PC-3 (cell line): Measurements from ENCODE around the gene NDUFAF8.

ENCODE experiments used
- CTCF ChIP-seq: fragments of 300-600 bp; sonication (generic); conservative IDR thresholded peaks from 2 replicates; pipeline ENCODE4 v1.5.1; 2017; ENCODE audit warnings: antibody characterized with exemption, low read depth, mild to moderate bottlenecking, low read length
- EZH2 ChIP-seq: fragments of 300-600 bp; sonication (generic); IDR thresholded peaks from one replicate; pipeline ENCODE4 v1.6.1; 2017; ENCODE audit warnings: antibody characterized with exemption, mild to moderate bottlenecking, low read length; ENCODE audit not compliant: unreplicated experiment
- EZH2phosphoT487 ChIP-seq: fragments of 300-600 bp; sonication (generic); IDR thresholded peaks from 2 replicates; pipeline ENCODE4 v1.6.1; 2018; ENCODE audit warnings: mild to moderate bottlenecking, antibody characterized with exemption, low read length, borderline replicate concordance

- TF ChIP-seq EZH2 = no peak
- TF ChIP-seq CTCF = peak; percentile 62
- no peak for TF ChIP-seq EZH2phosphoT487
Measured at GRCh38 chr17:81200695-81201580, 38.2 kb upstream of the NDUFAF8 start.
